GM23338 (cell line): ENCODE data around the gene SRSF5.

Experiments
- CREB1 ChIP-seq: fragments of 250-450 bp; sonication (Bioruptor Pico); IDR thresholded peaks from 2 replicates; pipeline ENCODE4 v1.5.0; 2020; ENCODE audit warnings: low read depth, mild to moderate bottlenecking, moderate library complexity
- EZH2 ChIP-seq: fragments of 200-600 bp; sonication (generic); IDR thresholded peaks from one replicate; pipeline ENCODE4 v1.8.0; 2017; ENCODE audit warnings: antibody characterized with exemption, mild to moderate bottlenecking, low read depth; ENCODE audit not compliant: unreplicated experiment
- EZH2phosphoT487 ChIP-seq: fragments of 200-600 bp; sonication (generic); IDR thresholded peaks from one replicate; pipeline ENCODE4 v1.8.1; 2018; ENCODE audit warnings: antibody characterized with exemption; ENCODE audit not compliant: unreplicated experiment
- JUNB ChIP-seq: IDR thresholded peaks from one replicate; pipeline ENCODE4 v1.6.1; 2016; ENCODE audit warnings: antibody characterized with exemption; ENCODE audit not compliant: unreplicated experiment
- NANOG ChIP-seq: IDR thresholded peaks from 2 replicates; pipeline ENCODE4 v1.6.1; 2016; ENCODE audit warnings: antibody characterized with exemption, borderline replicate concordance
- POLR2AphosphoS5 ChIP-seq: IDR thresholded peaks from 2 replicates; pipeline ENCODE4 v1.6.1; 2016; ENCODE audit warnings: antibody characterized with exemption, low read depth
- STAT1 ChIP-seq: IDR thresholded peaks from one replicate; pipeline ENCODE4 v1.6.1; 2016; ENCODE audit warnings: antibody characterized with exemption; ENCODE audit not compliant: unreplicated experiment
- ZNF114 ChIP-seq: fragments of 250-450 bp; sonication (Bioruptor Pico); IDR thresholded peaks from 2 replicates; pipeline ENCODE4 v1.5.0; 2020; ENCODE audit warnings: mild to moderate bottlenecking, moderate library complexity
- ZNF331 ChIP-seq: fragments of 250-450 bp; sonication (Bioruptor Pico); IDR thresholded peaks from 2 replicates; pipeline ENCODE4 v1.5.0; 2020; ENCODE audit warnings: low read depth, mild to moderate bottlenecking, moderate library complexity
- TF ChIP-seq, protein P1 (sequence below), 2 experiments: fragments of 200-600 bp in 1 of 2; sonication (generic) in 1 of 2; conservative IDR thresholded peaks; 2 replicates each; pipeline versions ENCODE4 v1.5.1 to v1.6.1; 2016 to 2017; ENCODE audit warnings: antibody characterized with exemption in 2 of 2, low read depth in 2 of 2, mild to moderate bottlenecking in 2 of 2, moderate library complexity in 1 of 2
- TF ChIP-seq, protein P2 (sequence below): IDR thresholded peaks from one replicate; pipeline ENCODE4 v1.6.1; 2018; ENCODE audit warnings: antibody characterized with exemption; ENCODE audit not compliant: unreplicated experiment
- TF ChIP-seq, protein P3 (sequence below): IDR thresholded peaks from 2 replicates; pipeline ENCODE4 v1.6.1; 2016; ENCODE audit warnings: antibody characterized with exemption

DNA sequence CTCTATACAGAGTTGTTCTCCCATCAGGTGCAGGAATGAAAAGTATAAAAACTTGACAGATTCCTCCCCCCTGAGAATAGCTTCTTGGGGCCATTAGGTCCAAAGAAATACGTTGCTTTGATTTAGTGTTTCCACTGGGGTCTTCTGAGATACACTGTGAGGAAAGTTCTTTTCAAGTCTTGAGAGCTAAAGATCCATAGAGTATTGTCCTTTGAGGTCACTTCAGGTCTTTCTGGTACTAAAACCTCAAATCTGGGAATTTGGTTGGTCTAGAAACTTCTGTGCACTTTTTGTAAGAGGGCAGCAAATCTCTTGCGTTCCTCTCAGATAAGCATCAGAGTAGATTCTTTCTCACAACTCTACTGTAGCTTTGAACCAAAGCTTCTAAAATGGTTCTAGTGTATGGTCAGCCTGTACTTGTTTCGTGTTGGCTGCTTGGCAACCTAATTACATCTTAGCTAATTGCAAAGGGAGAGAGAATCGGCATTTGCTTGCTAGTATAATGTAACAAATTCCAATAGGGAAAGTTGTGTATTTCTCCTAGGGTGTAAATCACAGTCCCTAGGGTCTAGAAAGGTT, 10.0 kb downstream of the SRSF5 start:
- TF ChIP-seq CREB1 (CRISPR knock-in tag) (no peak), EZH2 (no peak), EZH2phosphoT487 (no peak), STAT1 (no peak), POLR2AphosphoS5 (no peak), JUNB (no peak), ZNF114 (no peak), ZNF331 (CRISPR knock-in tag) (no peak), NANOG (no peak)
- TF ChIP-seq, protein P1, sequence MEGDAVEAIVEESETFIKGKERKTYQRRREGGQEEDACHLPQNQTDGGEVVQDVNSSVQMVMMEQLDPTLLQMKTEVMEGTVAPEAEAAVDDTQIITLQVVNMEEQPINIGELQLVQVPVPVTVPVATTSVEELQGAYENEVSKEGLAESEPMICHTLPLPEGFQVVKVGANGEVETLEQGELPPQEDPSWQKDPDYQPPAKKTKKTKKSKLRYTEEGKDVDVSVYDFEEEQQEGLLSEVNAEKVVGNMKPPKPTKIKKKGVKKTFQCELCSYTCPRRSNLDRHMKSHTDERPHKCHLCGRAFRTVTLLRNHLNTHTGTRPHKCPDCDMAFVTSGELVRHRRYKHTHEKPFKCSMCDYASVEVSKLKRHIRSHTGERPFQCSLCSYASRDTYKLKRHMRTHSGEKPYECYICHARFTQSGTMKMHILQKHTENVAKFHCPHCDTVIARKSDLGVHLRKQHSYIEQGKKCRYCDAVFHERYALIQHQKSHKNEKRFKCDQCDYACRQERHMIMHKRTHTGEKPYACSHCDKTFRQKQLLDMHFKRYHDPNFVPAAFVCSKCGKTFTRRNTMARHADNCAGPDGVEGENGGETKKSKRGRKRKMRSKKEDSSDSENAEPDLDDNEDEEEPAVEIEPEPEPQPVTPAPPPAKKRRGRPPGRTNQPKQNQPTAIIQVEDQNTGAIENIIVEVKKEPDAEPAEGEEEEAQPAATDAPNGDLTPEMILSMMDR (conservative IDR thresholded peaks at IDR 0.05; ENCODE audit: low read depth in 2 of 2) = no peak
- TF ChIP-seq, protein P2, sequence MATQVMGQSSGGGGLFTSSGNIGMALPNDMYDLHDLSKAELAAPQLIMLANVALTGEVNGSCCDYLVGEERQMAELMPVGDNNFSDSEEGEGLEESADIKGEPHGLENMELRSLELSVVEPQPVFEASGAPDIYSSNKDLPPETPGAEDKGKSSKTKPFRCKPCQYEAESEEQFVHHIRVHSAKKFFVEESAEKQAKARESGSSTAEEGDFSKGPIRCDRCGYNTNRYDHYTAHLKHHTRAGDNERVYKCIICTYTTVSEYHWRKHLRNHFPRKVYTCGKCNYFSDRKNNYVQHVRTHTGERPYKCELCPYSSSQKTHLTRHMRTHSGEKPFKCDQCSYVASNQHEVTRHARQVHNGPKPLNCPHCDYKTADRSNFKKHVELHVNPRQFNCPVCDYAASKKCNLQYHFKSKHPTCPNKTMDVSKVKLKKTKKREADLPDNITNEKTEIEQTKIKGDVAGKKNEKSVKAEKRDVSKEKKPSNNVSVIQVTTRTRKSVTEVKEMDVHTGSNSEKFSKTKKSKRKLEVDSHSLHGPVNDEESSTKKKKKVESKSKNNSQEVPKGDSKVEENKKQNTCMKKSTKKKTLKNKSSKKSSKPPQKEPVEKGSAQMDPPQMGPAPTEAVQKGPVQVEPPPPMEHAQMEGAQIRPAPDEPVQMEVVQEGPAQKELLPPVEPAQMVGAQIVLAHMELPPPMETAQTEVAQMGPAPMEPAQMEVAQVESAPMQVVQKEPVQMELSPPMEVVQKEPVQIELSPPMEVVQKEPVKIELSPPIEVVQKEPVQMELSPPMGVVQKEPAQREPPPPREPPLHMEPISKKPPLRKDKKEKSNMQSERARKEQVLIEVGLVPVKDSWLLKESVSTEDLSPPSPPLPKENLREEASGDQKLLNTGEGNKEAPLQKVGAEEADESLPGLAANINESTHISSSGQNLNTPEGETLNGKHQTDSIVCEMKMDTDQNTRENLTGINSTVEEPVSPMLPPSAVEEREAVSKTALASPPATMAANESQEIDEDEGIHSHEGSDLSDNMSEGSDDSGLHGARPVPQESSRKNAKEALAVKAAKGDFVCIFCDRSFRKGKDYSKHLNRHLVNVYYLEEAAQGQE = no peak
- TF ChIP-seq, protein P3, sequence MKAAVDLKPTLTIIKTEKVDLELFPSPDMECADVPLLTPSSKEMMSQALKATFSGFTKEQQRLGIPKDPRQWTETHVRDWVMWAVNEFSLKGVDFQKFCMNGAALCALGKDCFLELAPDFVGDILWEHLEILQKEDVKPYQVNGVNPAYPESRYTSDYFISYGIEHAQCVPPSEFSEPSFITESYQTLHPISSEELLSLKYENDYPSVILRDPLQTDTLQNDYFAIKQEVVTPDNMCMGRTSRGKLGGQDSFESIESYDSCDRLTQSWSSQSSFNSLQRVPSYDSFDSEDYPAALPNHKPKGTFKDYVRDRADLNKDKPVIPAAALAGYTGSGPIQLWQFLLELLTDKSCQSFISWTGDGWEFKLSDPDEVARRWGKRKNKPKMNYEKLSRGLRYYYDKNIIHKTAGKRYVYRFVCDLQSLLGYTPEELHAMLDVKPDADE = no peak
